Cardiac fibroblast (primary cell): ENCODE data around the gene EXOC3L2.

Source experiments
- DNase-seq, 2 donors: peaks; one replicate each; pipeline versions ENCODE4 v3.0.0 to v3.0.0-alpha.2; 2010; ENCODE audit warnings: low read depth in 2 of 2
- H3K4me3 ChIP-seq, 2 donors: replicated peaks in 1 of 2; 1 replicate in 1 of 2; 2 replicates in 1 of 2; pipeline ENCODE4 v1.5.1; 2011; ENCODE audit warnings: low read depth in 2 of 2, low read length in 2 of 2, mild to moderate bottlenecking in 2 of 2, moderate library complexity in 1 of 2
- CTCF ChIP-seq: IDR thresholded peaks from one replicate; pipeline ENCODE4 v1.5.1; 2011; ENCODE audit warnings: low read depth, mild to moderate bottlenecking, low read length, inconsistent platforms

The EXOC3L2 gene

DNA sequence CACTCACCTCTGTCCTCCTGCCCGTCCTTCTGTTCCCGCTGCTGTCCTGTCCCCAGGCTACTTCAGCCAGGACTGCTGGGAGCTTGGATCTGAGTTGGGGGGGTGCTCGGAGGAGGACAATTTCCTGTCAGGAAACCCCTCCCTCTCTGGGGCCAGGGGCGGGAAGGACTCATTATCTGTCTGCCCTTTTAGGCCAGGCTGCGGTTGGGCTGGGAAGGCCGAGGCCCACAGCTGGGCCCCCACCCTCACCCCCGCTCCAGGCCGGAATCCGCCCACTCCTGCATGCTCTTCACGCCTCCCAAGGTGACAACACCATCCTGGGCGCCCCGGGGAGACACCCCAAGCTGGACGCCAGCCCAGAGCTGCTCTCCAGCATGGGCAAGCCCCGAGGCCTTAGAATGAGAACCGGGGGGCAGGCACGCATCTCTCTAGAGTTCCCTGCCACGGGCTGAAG is at the start of gene EXOC3L2:
Gene EXOC3L2, minus strand, starts transcription at position 74 of the 454 bp plus-strand sequence. CDS start 6,362 bp downstream, outside the sequence.
- peak in 1 of 2 donors; percentile 30 for DNase-seq
- TF ChIP-seq CTCF, result no peak
- no peak within 1 kb of the TSS for H3K4me3 ChIP-seq

DNA sequence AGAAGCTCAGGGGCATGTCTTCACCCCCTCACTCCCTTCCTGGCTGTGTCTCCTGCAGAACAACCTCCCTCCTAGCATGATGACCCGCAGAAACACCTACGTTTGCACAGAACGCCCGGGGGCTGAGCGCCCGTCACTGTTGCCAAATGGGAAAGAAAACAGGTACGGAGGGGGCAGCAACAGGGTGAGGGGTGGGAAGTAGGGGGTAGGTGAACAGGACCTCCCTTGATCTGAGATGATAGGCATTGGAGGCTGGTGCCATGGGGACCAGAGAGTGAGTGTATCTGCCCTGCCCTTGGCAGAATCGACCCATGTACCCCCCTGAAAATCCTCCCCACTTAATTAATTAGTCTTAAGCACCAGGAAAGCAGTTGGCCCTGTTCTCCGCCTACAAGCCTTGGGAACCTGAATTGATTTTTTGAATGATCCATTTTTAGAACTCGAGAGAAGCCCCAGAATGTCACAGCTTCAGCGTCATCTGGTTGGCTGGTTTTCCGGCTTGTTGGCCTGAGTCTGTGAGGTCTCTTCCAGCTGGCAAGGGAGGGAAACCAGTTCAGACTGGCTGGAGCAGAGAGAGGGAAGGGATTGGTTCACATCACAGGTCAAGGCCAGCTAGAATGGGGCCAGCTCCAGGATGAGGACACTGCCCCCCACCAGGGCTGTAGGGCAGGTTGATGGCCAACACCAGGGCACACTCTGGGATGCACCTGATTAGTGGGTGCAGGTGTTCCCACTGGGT is 49.3 kb upstream of the EXOC3L2 start:
- no peak for DNase-seq
- no peak for TF ChIP-seq CTCF
- H3K4me3 ChIP-seq, result no peak overlapping the region

DNA sequence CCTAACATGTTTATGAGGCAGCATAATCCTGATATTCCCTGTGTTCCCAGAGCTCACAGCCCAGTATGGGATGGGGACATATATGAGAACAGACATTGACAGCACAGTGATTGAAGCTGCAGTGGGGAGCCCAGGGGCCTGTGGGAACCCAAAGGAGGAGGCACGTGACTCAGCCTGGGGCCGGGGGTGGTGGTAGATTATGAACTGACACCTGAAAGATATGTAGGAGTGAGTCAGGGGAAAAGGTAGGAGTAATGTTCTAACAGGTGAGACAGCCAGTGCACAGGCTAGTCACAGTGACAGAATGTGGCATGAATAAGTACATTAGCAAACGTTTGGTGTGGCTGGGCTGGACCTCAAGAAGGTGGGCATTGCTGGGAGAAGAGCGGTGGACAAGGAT is 48.5 kb upstream of the EXOC3L2 start:
- DNase-seq, result no peak
- TF ChIP-seq CTCF, result no peak

DNA sequence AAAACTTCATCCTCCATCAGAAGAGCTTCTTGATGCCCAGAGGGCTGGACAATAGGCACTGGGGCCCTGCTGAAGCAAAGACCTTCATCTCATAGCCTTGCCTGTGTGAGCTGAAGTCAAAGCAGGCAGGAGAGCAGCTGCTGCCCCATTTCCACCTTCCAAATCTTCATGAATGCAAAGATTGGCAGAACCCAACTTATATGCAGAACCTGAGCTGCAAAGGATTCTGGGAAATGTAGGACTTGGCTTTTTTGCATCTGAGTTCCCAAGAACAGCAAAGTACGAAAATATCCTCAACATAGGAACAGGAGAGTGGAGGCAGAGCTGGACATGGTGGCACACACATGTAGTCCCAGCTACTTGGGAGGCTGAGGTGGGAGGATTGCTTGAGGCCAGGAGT is 46.6 kb upstream of the EXOC3L2 start:
- no peak for DNase-seq
- no peak for TF ChIP-seq CTCF
- no peak overlapping the region for H3K4me3 ChIP-seq

More for the DNA sequence above, 48.5 kb upstream of the EXOC3L2 start:
- no peak overlapping the region for H3K4me3 ChIP-seq

DNA sequence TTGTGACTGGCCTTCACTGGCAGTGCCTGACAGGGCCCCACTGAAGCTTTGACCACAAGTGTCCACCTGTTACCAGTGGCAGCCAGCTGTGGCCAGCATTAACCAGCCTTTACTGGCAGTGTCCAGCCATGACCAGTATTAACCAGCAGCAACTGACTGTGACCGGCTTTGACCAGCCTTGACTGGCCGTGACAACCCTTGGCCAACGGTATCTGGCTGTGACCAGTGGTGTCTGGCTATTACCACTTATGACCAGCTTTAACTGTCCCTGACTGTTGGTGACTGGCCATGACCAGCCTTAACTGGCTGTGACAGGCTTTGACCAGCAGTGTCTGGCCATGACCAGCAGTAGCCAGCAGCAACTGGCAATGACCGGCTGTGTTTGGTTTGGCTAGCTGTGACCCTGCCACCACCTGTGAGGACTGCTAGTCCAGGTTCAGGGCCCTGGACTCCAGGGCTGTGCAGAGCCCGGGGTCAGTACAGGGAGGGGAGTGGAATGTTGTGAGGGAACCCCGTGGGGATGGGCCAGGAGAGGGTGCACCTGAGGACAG is 45.2 kb upstream of the EXOC3L2 start:
- no peak for TF ChIP-seq CTCF
- no peak for DNase-seq
- H3K4me3 ChIP-seq, result no peak overlapping the region

DNA sequence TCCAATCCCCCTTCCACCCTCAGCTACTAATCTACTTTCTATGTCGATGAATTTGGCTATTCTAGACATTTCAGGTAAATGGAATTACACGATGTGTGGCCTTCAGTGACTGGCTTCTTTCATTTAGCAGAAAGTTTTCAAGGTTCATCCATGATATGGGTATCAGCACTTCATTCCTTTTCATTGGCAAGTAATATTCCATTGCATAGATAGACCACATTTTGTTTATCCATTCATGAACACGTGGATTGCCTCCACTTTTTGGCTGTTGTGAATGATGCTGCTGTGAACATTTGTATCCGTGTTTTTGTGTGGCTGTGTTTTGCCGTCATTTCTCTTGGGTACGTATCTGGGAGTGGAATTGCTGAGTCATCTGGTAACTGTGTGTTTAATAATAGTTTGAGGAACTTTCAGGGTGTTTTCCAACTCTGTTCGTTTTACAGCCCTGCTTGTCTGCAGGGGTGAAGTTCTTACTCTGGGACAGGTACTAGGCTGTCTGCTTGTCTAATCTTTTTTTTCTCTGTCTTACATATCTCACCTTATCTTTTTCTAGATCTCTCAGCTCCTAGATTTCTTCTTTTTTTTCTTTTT is 38.3 kb upstream of the EXOC3L2 start:
- peak in 1 of 2 donors; percentile 52 for DNase-seq
- H3K4me3 ChIP-seq, result no peak overlapping the region
- TF ChIP-seq CTCF, result no peak
